ENCODE measurements around the gene ARRDC4. TPM values are rescaled to one million over a fixed set of nuclear protein-coding genes. Genes with fewer than 3 reads are reported as not detected.

Gene ARRDC4
- total and polyA plus RNA-seq, 2 of the 8 experiments (the other 6 are each of a cell fraction or from before 2014, with no cell fraction given): 3.5 to 3.8 TPM

- H3K79me1 ChIP-seq (ENCODE audit: low read depth, low read length): no peaks in the 10 kb centered on the region
- no peak overlapping the region for H4K5ac ChIP-seq (ENCODE audit: insufficient read length, low read depth, low read length)
- WGBS, 2 experiments (ENCODE audit: extremely low coverage in 1 of 2, insufficient coverage in 1 of 2, insufficient read length in 1 of 2, insufficient replicate concordance in 2 of 2, low coverage in 1 of 2, low lambda C conversion rate in 2 of 2, missing lambda C conversion rate in 1 of 2): 94% methylated on average over 4 of the region's 4 CpGs; no CpG with 5 or more reads in 1 of the 2 experiments
- no peak overlapping the region for H3K9ac ChIP-seq (replicated peaks in 1 of 4; ENCODE audit: extremely low read depth in 1 of 4, low read depth in 3 of 4, low read length in 3 of 4)
- no peak overlapping the region for H2AK5ac ChIP-seq (ENCODE audit: low read depth, low read length)
- H2BK12ac ChIP-seq (ENCODE audit: low read depth, low read length): no peak overlapping the region
- TF ChIP-seq TAF1 (IDR thresholded peaks at IDR 0.05; ENCODE audit: low read depth, low read length) (no peak), RXRA (IDR thresholded peaks at IDR 0.05; ENCODE audit: insufficient read depth, low read depth, low read length) (no peak), SIN3A (conservative IDR thresholded peaks at IDR 0.05 in 1 of 2, IDR thresholded peaks at IDR 0.05 in 1 of 2; ENCODE audit: low read depth in 1 of 2, low read length in 2 of 2) (no peak), MAX (IDR thresholded peaks at IDR 0.05) (no peak), JUND (IDR thresholded peaks at IDR 0.05; ENCODE audit: low read length) (no peak), RNF2 (IDR thresholded peaks at IDR 0.05; ENCODE audit: borderline replicate concordance, low read depth, low read length, missing control alignments, poor library complexity, severe bottlenecking) (no peak), USF2 (IDR thresholded peaks at IDR 0.05; ENCODE audit: low read length) (no peak), SP2 (IDR thresholded peaks at IDR 0.05; ENCODE audit: low read length) (no peak)
- H2BK20ac ChIP-seq (ENCODE audit: low read length): no peak overlapping the region
- H3K36me3 ChIP-seq (ENCODE audit: control insufficient read depth in 2 of 4, insufficient read depth in 4 of 4, low read length in 3 of 4): no peaks in the 10 kb centered on the region
- no peak for DNase-seq (ENCODE audit: low read depth in 1 of 2, low spot score in 2 of 2)
- no peak overlapping the region for H3K4me3 ChIP-seq (ENCODE audit: extremely low read depth in 1 of 4, insufficient read depth in 2 of 4, low read depth in 3 of 4, low read length in 4 of 4)
- no peaks in the 10 kb centered on the region for H4K20me1 ChIP-seq (replicated peaks in 1 of 2; ENCODE audit: control insufficient read depth in 1 of 2, insufficient read depth in 2 of 2, low read length in 2 of 2)
- H2BK15ac ChIP-seq (ENCODE audit: low read length): no peak overlapping the region
- no peaks in the 10 kb centered on the region for H3K23me2 ChIP-seq (ENCODE audit: low read depth, low read length)
- no peaks in the 10 kb centered on the region for H3K9me3 ChIP-seq (ENCODE audit: insufficient read depth in 2 of 2, low read depth in 1 of 2, low read length in 1 of 2)
- no peaks in the 10 kb centered on the region for H3K79me2 ChIP-seq (ENCODE audit: control insufficient read depth in 1 of 2, insufficient read depth in 2 of 2, low read length in 2 of 2)
- H2AFZ ChIP-seq (ENCODE audit: low read length): no peak overlapping the region
- no peak overlapping the region for H2BK5ac ChIP-seq (ENCODE audit: low read depth, low read length)
- CTCF ChIA-PET (ENCODE audit: partially characterized antibody): interaction anchor here (0.6 kb wide), 1 partner anchor 1895 kb away, joined by 3 read pairs; no protein-coding TSS in a partner anchor
- H3K4ac ChIP-seq (replicated peaks; ENCODE audit: insufficient read length, low read depth, low read length): no peak overlapping the region
- POLR2A ChIA-PET (ENCODE audit: partially characterized antibody): no interaction called here
- H4K8ac ChIP-seq (ENCODE audit: extremely low read depth, insufficient read depth, low read length): no peak overlapping the region
- H2BK120ac ChIP-seq (replicated peaks; ENCODE audit: low read depth, low read length): no peak overlapping the region
- no peak overlapping the region for H4K91ac ChIP-seq (replicated peaks; ENCODE audit: insufficient read length, low read length)
- no peak overlapping the region for H3K14ac ChIP-seq (ENCODE audit: insufficient read length)
- H3K18ac ChIP-seq (ENCODE audit: extremely low read depth, low read length): no peak overlapping the region
- H3K27me3 ChIP-seq (replicated peaks in 1 of 4; ENCODE audit: control insufficient read depth in 3 of 4, extremely low read depth in 1 of 4, insufficient read depth in 3 of 4, low read length in 3 of 4): no peaks in the 10 kb centered on the region
- no peak for FAIRE-seq
- no peak overlapping the region for H3K27ac ChIP-seq (ENCODE audit: low read depth, low read length)
- peaks cover 0 to 1% (median 0%) of the 10 kb centered on the region in 4 experiments; a peak in 1 of 7 replicates for H3K4me1 ChIP-seq (replicated peaks in 1 of 4; ENCODE audit: control insufficient read depth in 3 of 4, insufficient read depth in 4 of 4, low read length in 3 of 4)
- no peak overlapping the region for H3K56ac ChIP-seq (replicated peaks; ENCODE audit: insufficient read length, low read depth, low read length)
- H3K23ac ChIP-seq (ENCODE audit: insufficient read length): no peak overlapping the region
- H3K4me2 ChIP-seq (ENCODE audit: insufficient read depth in 1 of 2, low read depth in 2 of 2, low read length in 2 of 2): no peak overlapping the region
These were observed 48.7 kb downstream of the ARRDC4 start for GRCh38 chr15:98009169-98009568.

Measured in H1 (cell line).